K562 (cell line): ENCODE data around the gene ARHGAP9. TPM values are rescaled to one million over a fixed set of nuclear protein-coding genes. Genes with fewer than 3 reads are reported as not detected.
A peak's percentile ranks its signal among the peaks of the same experiment; 100 is the strongest.

Source experiments
- AFF4 ChIP-seq: sonication (generic); formaldehyde crosslinking; IDR thresholded peaks from 2 replicates; pipeline ENCODE4 v1.8.0; 2023; ENCODE audit warnings: mild to moderate bottlenecking, missing genetic modification reagents
- CBX1 ChIP-seq: sonication (generic); IDR thresholded peaks from 2 replicates; pipeline ENCODE4 v1.6.1; 2016; ENCODE audit warnings: antibody characterized with exemption, low read depth, mild to moderate bottlenecking
- CEBPB ChIP-seq: fragments of 450-650 bp; IDR thresholded peaks from 2 replicates; pipeline ENCODE4 v1.6.1; 2016; ENCODE audit warnings: missing genetic modification characterization, missing compliant biosample characterization
- CGGBP1 ChIP-seq: fragments of 250-450 bp; sonication (Bioruptor Pico); IDR thresholded peaks from 2 replicates; pipeline ENCODE4 v1.9.0; 2021; ENCODE audit warnings: mild to moderate bottlenecking
- DMBX1 ChIP-seq: fragments of 250-450 bp; sonication (Bioruptor Pico); IDR thresholded peaks from 2 replicates; pipeline ENCODE4 v1.8.0; 2022; ENCODE audit warnings: inconsistent platforms, mild to moderate bottlenecking, moderate library complexity, borderline replicate concordance
- GTF2E2 ChIP-seq: fragments of 200-800 bp; sonication (Bioruptor generic); IDR thresholded peaks from 2 replicates; pipeline ENCODE4 v1.6.1; 2016; ENCODE audit warnings: missing genetic modification characterization, missing compliant biosample characterization
- HINFP ChIP-seq: fragments of 450-650 bp; conservative IDR thresholded peaks from 2 replicates; pipeline ENCODE4 v1.6.1; 2016; ENCODE audit warnings: missing genetic modification characterization, low read depth, mild to moderate bottlenecking, control low read depth, missing compliant biosample characterization
- MCM2 ChIP-seq: fragments of 450-650 bp; IDR thresholded peaks from 2 replicates; pipeline ENCODE4 v1.6.1; 2017; ENCODE audit warnings: low read depth, mild to moderate bottlenecking
- MTF1 ChIP-seq: fragments of 250-450 bp; sonication (Bioruptor Pico); IDR thresholded peaks from 2 replicates; pipeline ENCODE4 v1.9.0; 2021; ENCODE audit warnings: moderate library complexity, mild to moderate bottlenecking, inconsistent platforms, borderline replicate concordance
- NFRKB ChIP-seq: fragments of 450-650 bp; IDR thresholded peaks from 2 replicates; pipeline ENCODE4 v1.6.1; 2016; ENCODE audit warnings: low read depth
- NR4A1 ChIP-seq, 2 experiments: fragments of 250-450 bp in 1 of 2; fragments of 450-650 bp in 1 of 2; sonication (Bioruptor Pico) in 1 of 2; IDR thresholded peaks; 2 replicates each; pipeline versions ENCODE4 v1.4.0 to v1.6.1; 2016 to 2020; ENCODE audit warnings: mild to moderate bottlenecking in 2 of 2, missing compliant biosample characterization in 1 of 2, missing genetic modification characterization in 1 of 2, moderate library complexity in 1 of 2
- RCOR1 ChIP-seq, 2 experiments: IDR thresholded peaks; 2 replicates each; pipeline ENCODE4 v1.6.1; 2012; ENCODE audit warnings: low read depth in 2 of 2, low read length in 2 of 2, borderline replicate concordance in 1 of 2, improper control_type of control experiment in 1 of 2
- RFX1 ChIP-seq: fragments of 450-650 bp; IDR thresholded peaks from 2 replicates; pipeline ENCODE4 v1.6.1; 2016; ENCODE audit warnings: mild to moderate bottlenecking, moderate library complexity
- TEAD4 ChIP-seq, 2 experiments: sonication (generic) in 1 of 2; formaldehyde crosslinking in 1 of 2; IDR thresholded peaks; 2 replicates each; pipeline versions ENCODE4 v1.6.1 to v1.8.0; 2012 to 2022; ENCODE audit warnings: borderline replicate concordance in 1 of 2, inconsistent platforms in 1 of 2, low read length in 1 of 2, mild to moderate bottlenecking in 1 of 2, missing genetic modification reagents in 1 of 2
- ZKSCAN8 ChIP-seq: fragments of 200-800 bp; sonication (Bioruptor generic); IDR thresholded peaks from 2 replicates; pipeline ENCODE4 v1.6.1; 2016; ENCODE audit warnings: missing genetic modification characterization, missing compliant biosample characterization
- ZNF133 ChIP-seq: fragments of 250-450 bp; sonication (Bioruptor Pico); IDR thresholded peaks from 2 replicates; pipeline ENCODE4 v1.4.0; 2020; ENCODE audit warnings: mild to moderate bottlenecking
- ZNF239 ChIP-seq: fragments of 250-450 bp; sonication (Bioruptor Pico); IDR thresholded peaks from 2 replicates; pipeline ENCODE4 v1.4.0; 2020; ENCODE audit warnings: mild to moderate bottlenecking
- ZNF717 ChIP-seq: fragments of 250-450 bp; sonication (Bioruptor Pico); IDR thresholded peaks from 2 replicates; pipeline ENCODE4 v1.5.0; 2021
- polyA plus RNA-seq, 8 experiments: library from polyadenylated mRNA; depleted of rRNA in 4 of 8; stranded (reverse) in 5 of 8; unstranded in 3 of 8; fragments of >200 nt; fragmentation: Nextera tagmentation in 2 of 8; fragmentation: Illumina TruSeq in 1 of 8; extraction: Ambion mirVana in 2 of 8; extraction: Trizol in 1 of 8; gene quantifications; 2 replicates each; pipeline versions ENCODE4 v1.2.1 to v1.2.3, GENCODE V29; 2011 to 2014; ENCODE audit warnings: inconsistent platforms in 1 of 8, missing spikeins in 1 of 8
- total RNA-seq, 7 experiments: library from RNA; depleted of rRNA in 6 of 7; stranded (reverse); fragments of >200 nt in 6 of 7; fragmentation: Illumina TruSeq in 2 of 7; extraction: Trizol in 2 of 7; gene quantifications; 2 replicates each; pipeline versions ENCODE4 v1.2.1 to v1.2.3, GENCODE V29; 2011 to 2021; ENCODE audit warnings: low replicate concordance in 1 of 7
- TF ChIP-seq, protein P1 (sequence below): fragments of 450-650 bp; IDR thresholded peaks from 2 replicates; pipeline ENCODE4 v1.6.1; 2014; ENCODE audit warnings: low read depth, mild to moderate bottlenecking, moderate library complexity, borderline replicate concordance
- TF ChIP-seq, protein P2 (sequence below): fragments of 450-650 bp; IDR thresholded peaks from 2 replicates; pipeline ENCODE4 v1.6.1; 2016; ENCODE audit warnings: antibody characterized with exemption

The ARHGAP9 gene
- total and polyA plus RNA-seq, 9 of the 15 experiments (the other 6 are each of a cell fraction or from before 2014, with no cell fraction given): 1.5 to 10.2 (median 5.1) TPM

GRCh38 chr12:57521525-57522010 is 41.9 kb upstream of the ARHGAP9 start (continued):
- no peak for TF ChIP-seq NR4A1 (CRISPR knock-in tag; IDR thresholded peaks at IDR 0.05)
- TF ChIP-seq NR4A1 (tag; IDR thresholded peaks at IDR 0.05): no peak
- TF ChIP-seq ZNF717: no peak; the same call in 1 of the 2 replicates
- TF ChIP-seq ZNF239 (CRISPR knock-in tag): no peak
- TF ChIP-seq GTF2E2 (tag): peak; percentile 39; the same call in 1 of the 2 replicates
- TF ChIP-seq TEAD4 (IDR thresholded peaks at IDR 0.05; ENCODE audit: low read length): no peak
- TF ChIP-seq TEAD4 (CRISPR knock-in tag; IDR thresholded peaks at IDR 0.05; ENCODE audit: borderline replicate concordance): no peak
- TF ChIP-seq NFRKB: no peak
- TF ChIP-seq ZNF133 (CRISPR knock-in tag): no peak
- no peak for TF ChIP-seq CGGBP1 (CRISPR knock-in tag)
- TF ChIP-seq CBX1: no peak
- no peak for TF ChIP-seq AFF4
- no peak for TF ChIP-seq ZKSCAN8
- TF ChIP-seq, protein P1, sequence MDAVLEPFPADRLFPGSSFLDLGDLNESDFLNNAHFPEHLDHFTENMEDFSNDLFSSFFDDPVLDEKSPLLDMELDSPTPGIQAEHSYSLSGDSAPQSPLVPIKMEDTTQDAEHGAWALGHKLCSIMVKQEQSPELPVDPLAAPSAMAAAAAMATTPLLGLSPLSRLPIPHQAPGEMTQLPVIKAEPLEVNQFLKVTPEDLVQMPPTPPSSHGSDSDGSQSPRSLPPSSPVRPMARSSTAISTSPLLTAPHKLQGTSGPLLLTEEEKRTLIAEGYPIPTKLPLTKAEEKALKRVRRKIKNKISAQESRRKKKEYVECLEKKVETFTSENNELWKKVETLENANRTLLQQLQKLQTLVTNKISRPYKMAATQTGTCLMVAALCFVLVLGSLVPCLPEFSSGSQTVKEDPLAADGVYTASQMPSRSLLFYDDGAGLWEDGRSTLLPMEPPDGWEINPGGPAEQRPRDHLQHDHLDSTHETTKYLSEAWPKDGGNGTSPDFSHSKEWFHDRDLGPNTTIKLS: no peak
- TF ChIP-seq DMBX1 (CRISPR knock-in tag): peak; percentile 54; the same call in 1 of the 2 replicates
- TF ChIP-seq MCM2: no peak
- TF ChIP-seq RCOR1 (IDR thresholded peaks at IDR 0.05; ENCODE audit: borderline replicate concordance in 1 of 2, low read depth in 2 of 2, low read length in 2 of 2): peak; percentile 32 to 45; a peak in 2 of 4 replicates
- TF ChIP-seq, protein P2, sequence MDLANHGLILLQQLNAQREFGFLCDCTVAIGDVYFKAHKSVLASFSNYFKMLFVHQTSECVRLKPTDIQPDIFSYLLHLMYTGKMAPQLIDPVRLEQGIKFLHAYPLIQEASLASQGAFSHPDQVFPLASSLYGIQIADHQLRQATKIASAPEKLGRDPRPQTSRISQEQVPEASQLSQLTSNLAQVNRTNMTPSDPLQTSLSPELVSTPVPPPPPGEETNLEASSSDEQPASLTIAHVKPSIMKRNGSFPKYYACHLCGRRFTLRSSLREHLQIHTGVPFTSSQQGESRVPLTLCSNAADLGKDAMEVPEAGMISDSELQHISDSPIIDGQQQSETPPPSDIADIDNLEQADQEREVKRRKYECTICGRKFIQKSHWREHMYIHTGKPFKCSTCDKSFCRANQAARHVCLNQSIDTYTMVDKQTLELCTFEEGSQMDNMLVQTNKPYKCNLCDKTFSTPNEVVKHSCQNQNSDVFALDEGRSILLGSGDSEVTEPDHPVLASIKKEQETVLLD: no peak
- no peak for TF ChIP-seq CEBPB
- no peak for TF ChIP-seq RFX1
- TF ChIP-seq HINFP (tag): no peak
- no peak; the same call in 1 of the 2 replicates for TF ChIP-seq MTF1 (CRISPR knock-in tag)
